ENCODE measurements around the gene PGBD5. TPM values are rescaled to one million over a fixed set of nuclear protein-coding genes. Genes with fewer than 3 reads are reported as not detected.

PGBD5 gene
- total and polyA plus RNA-seq, 9 donors: 5.8 to 36.6 (median 23.7) TPM

DNA sequence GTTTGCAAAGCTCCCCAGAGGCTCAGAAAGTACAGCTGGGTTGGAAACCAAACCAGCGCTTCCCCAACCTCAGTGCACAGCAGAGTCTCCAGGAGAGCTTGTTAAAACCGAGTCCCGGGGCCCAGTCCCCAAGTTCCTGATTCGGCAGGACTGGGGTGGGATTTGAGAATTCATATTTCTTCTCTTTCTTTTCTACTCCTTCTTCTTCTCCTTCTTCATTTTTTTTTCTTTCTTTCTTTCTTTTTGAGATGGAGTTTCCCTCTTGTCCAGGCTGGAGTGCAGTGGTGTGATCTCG lies 136.8 kb downstream of the PGBD5 start:
- DNase-seq: no peak
- WGBS (ENCODE audit: insufficient coverage): no CpG with 5 or more reads among the region's 5 CpGs
- no peak overlapping the region for H3K4me3 ChIP-seq (ENCODE audit: low read length)
- no peaks in the 10 kb centered on the region for H3K36me3 ChIP-seq (ENCODE audit: control insufficient read depth, insufficient read depth, low read length)
- peaks cover 11% of the 10 kb centered on the region for H3K27me3 ChIP-seq (ENCODE audit: control insufficient read depth, insufficient read depth, low read length)
- H3K4me1 ChIP-seq (ENCODE audit: control insufficient read depth, insufficient read depth, low read length): peaks cover 10% of the 10 kb centered on the region
- no peak overlapping the region for H3K27ac ChIP-seq (ENCODE audit: low read length)
- no peaks in the 10 kb centered on the region for H3K9me3 ChIP-seq (replicated peaks; ENCODE audit: control insufficient read depth, low read depth, low read length)

DNA sequence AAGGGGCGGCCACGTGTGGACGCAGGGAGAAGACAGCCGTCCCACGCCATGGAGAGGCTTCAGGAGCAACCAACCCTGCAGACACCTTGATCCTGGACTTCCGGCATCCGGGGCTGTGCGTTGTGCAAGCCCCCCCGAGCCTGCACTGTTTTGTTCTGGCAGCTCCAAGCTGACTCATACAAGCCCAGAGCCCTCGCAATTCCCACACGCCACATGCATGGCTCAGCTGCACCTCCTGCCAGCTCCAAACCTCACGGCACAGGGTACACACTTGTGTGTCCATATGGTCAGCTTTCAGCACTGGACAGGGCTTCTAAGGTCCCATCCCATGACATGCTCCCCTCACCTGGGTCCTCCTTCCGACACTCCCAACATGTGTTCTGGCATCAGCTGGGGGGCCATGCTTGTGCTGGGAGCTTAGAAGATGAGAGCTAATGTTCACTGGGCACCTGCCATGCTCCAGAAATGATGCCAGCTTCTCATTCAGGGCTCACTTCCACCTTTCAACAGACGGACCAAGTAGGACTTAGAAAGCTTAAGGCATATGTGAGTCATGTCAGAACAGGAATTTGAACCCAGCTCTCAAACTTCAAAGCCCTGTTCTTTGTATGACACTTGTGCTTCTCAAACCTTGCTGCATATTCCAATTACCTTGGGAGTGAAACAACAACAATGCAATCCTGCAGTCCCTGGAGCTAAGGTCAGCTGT lies 137.3 kb downstream of the PGBD5 start:
- DNase-seq: no peak
- no peaks in the 10 kb centered on the region for H3K9me3 ChIP-seq (replicated peaks; ENCODE audit: control insufficient read depth, low read depth, low read length)
- H3K4me1 ChIP-seq (ENCODE audit: control insufficient read depth, insufficient read depth, low read length): peaks cover 10% of the 10 kb centered on the region
- peaks cover 11% of the 10 kb centered on the region for H3K27me3 ChIP-seq (ENCODE audit: control insufficient read depth, insufficient read depth, low read length)
- no peak overlapping the region for H3K27ac ChIP-seq (ENCODE audit: low read length)
- H3K36me3 ChIP-seq (ENCODE audit: control insufficient read depth, insufficient read depth, low read length): no peaks in the 10 kb centered on the region
- no peak overlapping the region for H3K4me3 ChIP-seq (ENCODE audit: low read length)
- 81% methylated on average over 12 of the region's 14 CpGs for WGBS (ENCODE audit: insufficient coverage)

GRCh38 chr1:230287674-230288315 lies 138.3 kb downstream of the PGBD5 start:
- peaks cover 3% of the 10 kb centered on the region for H3K4me1 ChIP-seq (ENCODE audit: control insufficient read depth, insufficient read depth, low read length)
- H3K27me3 ChIP-seq (ENCODE audit: control insufficient read depth, insufficient read depth, low read length): peaks cover 4% of the 10 kb centered on the region
- DNase-seq: no peak
- 43% methylated on average over 12 of the region's 17 CpGs for WGBS (ENCODE audit: insufficient coverage)
- H3K9me3 ChIP-seq (replicated peaks; ENCODE audit: control insufficient read depth, low read depth, low read length): no peaks in the 10 kb centered on the region
- H3K27ac ChIP-seq (ENCODE audit: low read length): no peak overlapping the region
- H3K36me3 ChIP-seq (ENCODE audit: control insufficient read depth, insufficient read depth, low read length): no peaks in the 10 kb centered on the region
- no peak overlapping the region for H3K4me3 ChIP-seq (ENCODE audit: low read length)

GRCh38 chr1:230286890-230287269 lies 139.3 kb downstream of the PGBD5 start:
- Histone ChIP-seq H3K4me1 (ENCODE audit: control insufficient read depth, insufficient read depth, low read length) (no peaks in the 10 kb centered on the region), H3K4me3 (ENCODE audit: low read length) (no peak overlapping the region), H3K9me3 (replicated peaks; ENCODE audit: control insufficient read depth, low read depth, low read length) (no peaks in the 10 kb centered on the region), H3K27ac (ENCODE audit: low read length) (no peak overlapping the region), H3K27me3 (ENCODE audit: control insufficient read depth, insufficient read depth, low read length) (peaks cover 2% of the 10 kb centered on the region), H3K36me3 (ENCODE audit: control insufficient read depth, insufficient read depth, low read length) (no peaks in the 10 kb centered on the region)
- DNase-seq: no peak
- 80% methylated on average over 1 of the region's 10 CpGs for WGBS (ENCODE audit: insufficient coverage)

GRCh38 chr1:230286166-230286889 lies 139.8 kb downstream of the PGBD5 start:
- Histone ChIP-seq H3K36me3 (ENCODE audit: control insufficient read depth, insufficient read depth, low read length) (peaks cover 2% of the 10 kb centered on the region), H3K4me3 (ENCODE audit: low read length) (no peak overlapping the region), H3K27ac (ENCODE audit: low read length) (no peak overlapping the region), H3K9me3 (replicated peaks; ENCODE audit: control insufficient read depth, low read depth, low read length) (no peaks in the 10 kb centered on the region), H3K27me3 (ENCODE audit: control insufficient read depth, insufficient read depth, low read length) (peaks cover 2% of the 10 kb centered on the region), H3K4me1 (ENCODE audit: control insufficient read depth, insufficient read depth, low read length) (no peaks in the 10 kb centered on the region)
- 83% methylated on average over 18 of the region's 21 CpGs for WGBS (ENCODE audit: insufficient coverage)
- DNase-seq: no peak

DNA sequence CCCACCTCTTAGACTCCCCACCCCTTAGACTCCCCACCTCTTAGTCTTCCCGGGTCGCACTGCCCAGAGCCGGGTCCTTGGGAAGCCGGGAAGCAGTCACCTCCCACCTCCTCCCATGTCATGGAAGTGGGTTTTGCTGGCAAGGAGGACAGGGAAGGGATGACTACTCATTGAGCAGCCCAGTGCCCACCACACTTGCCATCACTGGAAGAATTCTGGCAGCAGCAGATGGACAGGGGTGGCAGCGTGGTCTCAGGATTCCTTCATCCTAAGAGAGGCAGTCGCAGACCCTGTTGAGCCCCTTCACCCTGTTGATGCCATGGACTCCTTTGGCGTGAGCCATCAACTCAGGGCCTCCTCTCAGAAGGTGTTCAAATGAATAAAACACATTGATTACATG lies 140.8 kb downstream of the PGBD5 start:
- WGBS (ENCODE audit: insufficient coverage): 83% methylated on average over 1 of the region's 7 CpGs
- Histone ChIP-seq H3K4me1 (ENCODE audit: control insufficient read depth, insufficient read depth, low read length) (no peaks in the 10 kb centered on the region), H3K4me3 (ENCODE audit: low read length) (no peak overlapping the region), H3K27me3 (ENCODE audit: control insufficient read depth, insufficient read depth, low read length) (peaks cover 2% of the 10 kb centered on the region), H3K9me3 (replicated peaks; ENCODE audit: control insufficient read depth, low read depth, low read length) (no peaks in the 10 kb centered on the region), H3K36me3 (ENCODE audit: control insufficient read depth, insufficient read depth, low read length) (peaks cover 11% of the 10 kb centered on the region), H3K27ac (ENCODE audit: low read length) (no peak overlapping the region)
- DNase-seq: no peak

DNA sequence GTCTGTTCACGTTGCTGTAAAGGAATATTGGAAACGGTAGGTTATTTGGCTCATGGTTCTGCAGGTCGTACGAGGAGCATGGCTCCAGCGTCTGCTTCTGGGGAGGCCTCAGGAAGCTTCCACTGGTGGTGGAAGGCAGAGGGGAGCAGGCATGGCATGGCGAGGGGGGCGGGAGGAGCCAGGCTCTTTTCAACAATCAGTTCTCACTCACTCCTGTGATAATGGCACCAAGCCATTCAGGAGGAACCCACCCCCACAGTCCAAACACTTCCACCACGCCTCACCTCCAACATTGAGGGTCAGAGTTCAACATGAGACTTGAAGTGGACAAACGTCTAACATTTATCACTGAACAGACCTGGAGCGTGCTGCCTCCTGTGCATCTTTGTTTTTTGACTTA lies 141.2 kb downstream of the PGBD5 start:
- H3K27me3 ChIP-seq (ENCODE audit: control insufficient read depth, insufficient read depth, low read length): peaks cover 2% of the 10 kb centered on the region
- H3K4me3 ChIP-seq (ENCODE audit: low read length): no peak overlapping the region
- DNase-seq: no peak
- H3K36me3 ChIP-seq (ENCODE audit: control insufficient read depth, insufficient read depth, low read length): peaks cover 16% of the 10 kb centered on the region
- H3K4me1 ChIP-seq (ENCODE audit: control insufficient read depth, insufficient read depth, low read length): no peaks in the 10 kb centered on the region
- no peak overlapping the region for H3K27ac ChIP-seq (ENCODE audit: low read length)
- 82% methylated on average over 8 of the region's 10 CpGs for WGBS (ENCODE audit: insufficient coverage)
- no peaks in the 10 kb centered on the region for H3K9me3 ChIP-seq (replicated peaks; ENCODE audit: control insufficient read depth, low read depth, low read length)

DNA sequence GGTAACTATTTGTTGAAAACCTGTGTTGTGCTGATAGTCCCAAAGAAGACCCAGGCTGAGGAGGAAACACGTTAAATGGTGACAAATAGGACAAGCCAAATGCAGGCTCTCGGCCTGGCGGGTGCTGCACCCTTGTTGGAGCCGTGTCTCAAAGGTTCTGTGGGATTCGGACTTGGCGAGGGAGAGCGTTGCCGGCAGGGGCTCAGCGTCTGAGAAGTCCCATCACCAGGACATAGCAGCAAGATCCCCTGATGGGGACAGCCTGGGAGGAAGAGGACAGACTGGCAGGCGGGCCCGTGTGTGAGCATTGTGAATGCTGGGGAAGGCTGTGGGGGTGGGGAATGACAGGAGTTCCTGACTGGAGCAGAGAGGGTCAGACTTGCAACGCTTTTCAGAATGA lies 142.5 kb downstream of the PGBD5 start:
- H3K4me1 ChIP-seq (ENCODE audit: control insufficient read depth, insufficient read depth, low read length): no peaks in the 10 kb centered on the region
- H3K4me3 ChIP-seq (ENCODE audit: low read length): no peak overlapping the region
- WGBS (ENCODE audit: insufficient coverage): 86% methylated on average over 11 of the region's 12 CpGs
- no peak for DNase-seq
- no peaks in the 10 kb centered on the region for H3K9me3 ChIP-seq (replicated peaks; ENCODE audit: control insufficient read depth, low read depth, low read length)
- peaks cover 2% of the 10 kb centered on the region for H3K27me3 ChIP-seq (ENCODE audit: control insufficient read depth, insufficient read depth, low read length)
- H3K27ac ChIP-seq (ENCODE audit: low read length): no peak overlapping the region
- H3K36me3 ChIP-seq (ENCODE audit: control insufficient read depth, insufficient read depth, low read length): peaks cover 27% of the 10 kb centered on the region

- Histone ChIP-seq H3K4me1 (ENCODE audit: control insufficient read depth, insufficient read depth, low read length) (no peaks in the 10 kb centered on the region), H3K4me3 (ENCODE audit: low read length) (no peak overlapping the region), H3K27me3 (ENCODE audit: control insufficient read depth, insufficient read depth, low read length) (no peaks in the 10 kb centered on the region), H3K27ac (ENCODE audit: low read length) (no peak overlapping the region), H3K36me3 (ENCODE audit: control insufficient read depth, insufficient read depth, low read length) (peaks cover 36% of the 10 kb centered on the region), H3K9me3 (replicated peaks; ENCODE audit: control insufficient read depth, low read depth, low read length) (no peaks in the 10 kb centered on the region)
- WGBS (ENCODE audit: insufficient coverage): no CpG with 5 or more reads among the region's 3 CpGs
- no peak for DNase-seq
These were observed 144.0 kb downstream of the PGBD5 start for GRCh38 chr1:230282157-230282556.

DNA sequence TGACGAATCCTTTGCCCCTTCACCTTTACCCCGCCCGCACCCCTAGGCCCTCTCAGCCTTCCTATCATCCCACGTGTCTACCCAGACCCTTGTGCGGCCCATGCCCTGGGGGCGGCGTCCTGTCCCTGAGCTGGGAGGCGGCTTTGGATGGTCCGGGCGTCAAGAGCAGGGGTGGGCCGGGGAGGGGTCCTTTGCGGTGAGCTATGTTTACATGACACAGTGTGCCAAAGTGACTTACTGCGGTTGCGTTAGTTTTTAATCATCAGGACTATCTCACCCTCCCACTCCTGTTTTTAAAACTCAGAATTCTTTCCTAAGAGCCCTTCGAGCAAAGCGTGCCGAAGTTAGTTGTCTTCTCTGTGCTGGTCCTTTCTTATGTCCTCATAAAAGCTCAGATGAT lies 144.6 kb downstream of the PGBD5 start:
- Histone ChIP-seq H3K27me3 (ENCODE audit: control insufficient read depth, insufficient read depth, low read length) (no peaks in the 10 kb centered on the region), H3K4me1 (ENCODE audit: control insufficient read depth, insufficient read depth, low read length) (no peaks in the 10 kb centered on the region), H3K27ac (ENCODE audit: low read length) (no peak overlapping the region), H3K4me3 (ENCODE audit: low read length) (no peak overlapping the region), H3K9me3 (replicated peaks; ENCODE audit: control insufficient read depth, low read depth, low read length) (no peaks in the 10 kb centered on the region), H3K36me3 (ENCODE audit: control insufficient read depth, insufficient read depth, low read length) (peaks cover 41% of the 10 kb centered on the region)
- WGBS (ENCODE audit: insufficient coverage): 86% methylated on average over 6 of the region's 17 CpGs
- no peak for DNase-seq
